Measurements from ENCODE around the gene P4HA2.

GRCh38 chr5:132215329-132215728, 12.3 kb downstream of the P4HA2 start:
- TF ChIP-seq POLR2AphosphoS5 (IDR thresholded peaks at IDR 0.05; ENCODE audit: insufficient read depth, low read depth, low read length): no peak
- TF ChIP-seq CTCF (IDR thresholded peaks at IDR 0.05; ENCODE audit: extremely low read depth in 1 of 2, insufficient read depth in 1 of 2, low read depth in 1 of 2, low read length in 2 of 2): no peak
- no peak for TF ChIP-seq POLR2A (IDR thresholded peaks at IDR 0.05; ENCODE audit: low read depth, low read length)
- TF ChIP-seq MAX (IDR thresholded peaks at IDR 0.05; ENCODE audit: insufficient read depth, insufficient read length): no peak
- TF ChIP-seq FOS (IDR thresholded peaks at IDR 0.05; ENCODE audit: borderline replicate concordance, insufficient read depth, low read length): no peak

All from endothelial cell of umbilical vein (primary cell).